ENCODE measurements around the gene EEF1A2.

EEF1A2 gene

DNA sequence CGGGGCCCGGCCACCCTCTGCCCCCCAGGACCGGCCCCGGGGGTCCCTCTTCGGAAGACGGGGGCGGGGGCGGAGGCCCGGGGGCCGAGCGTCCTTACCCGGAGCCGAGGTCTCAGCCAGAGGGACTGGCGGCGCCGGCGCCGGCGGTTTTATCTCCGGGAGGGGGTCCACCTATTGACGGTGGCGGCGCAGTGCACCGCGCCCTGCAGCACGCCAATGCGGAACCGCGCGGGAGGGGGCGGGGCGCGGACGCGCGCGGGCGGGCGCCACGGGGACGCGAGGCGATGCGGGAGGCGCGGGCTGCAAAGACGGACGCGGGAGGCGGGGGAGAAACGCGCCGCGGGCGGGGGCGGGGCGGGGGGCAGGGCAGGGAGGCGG lies at the start of gene EEF1A2:
Gene EEF1A2, minus strand, starts transcription at position 124 of the 378 bp plus-strand sequence. CDS start 1,320 bp downstream, outside the sequence.
- peak; percentile 46 for DNase-seq (ENCODE audit: low spot score)

DNA sequence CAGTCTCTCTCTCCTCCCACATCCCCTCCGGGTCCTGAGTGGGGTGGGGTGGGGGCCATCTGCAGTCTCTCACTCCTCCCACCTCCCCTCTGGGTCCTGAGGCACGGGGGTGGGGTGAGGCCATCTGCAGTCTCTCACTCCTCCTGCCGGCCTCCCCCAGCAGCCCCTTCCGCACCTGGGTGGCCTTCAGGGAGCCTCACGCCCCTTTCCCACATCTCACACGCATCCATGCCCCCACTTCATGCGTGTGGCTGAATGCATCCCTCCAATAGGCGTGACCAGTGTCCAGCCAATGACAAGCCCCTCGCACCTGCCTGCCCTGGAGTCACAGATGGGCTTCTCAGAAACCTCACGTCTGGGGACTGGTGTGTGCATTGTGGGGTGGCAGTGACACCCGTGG lies 49.7 kb upstream of the EEF1A2 start:
- DNase-seq (ENCODE audit: low spot score) = no peak

DNA sequence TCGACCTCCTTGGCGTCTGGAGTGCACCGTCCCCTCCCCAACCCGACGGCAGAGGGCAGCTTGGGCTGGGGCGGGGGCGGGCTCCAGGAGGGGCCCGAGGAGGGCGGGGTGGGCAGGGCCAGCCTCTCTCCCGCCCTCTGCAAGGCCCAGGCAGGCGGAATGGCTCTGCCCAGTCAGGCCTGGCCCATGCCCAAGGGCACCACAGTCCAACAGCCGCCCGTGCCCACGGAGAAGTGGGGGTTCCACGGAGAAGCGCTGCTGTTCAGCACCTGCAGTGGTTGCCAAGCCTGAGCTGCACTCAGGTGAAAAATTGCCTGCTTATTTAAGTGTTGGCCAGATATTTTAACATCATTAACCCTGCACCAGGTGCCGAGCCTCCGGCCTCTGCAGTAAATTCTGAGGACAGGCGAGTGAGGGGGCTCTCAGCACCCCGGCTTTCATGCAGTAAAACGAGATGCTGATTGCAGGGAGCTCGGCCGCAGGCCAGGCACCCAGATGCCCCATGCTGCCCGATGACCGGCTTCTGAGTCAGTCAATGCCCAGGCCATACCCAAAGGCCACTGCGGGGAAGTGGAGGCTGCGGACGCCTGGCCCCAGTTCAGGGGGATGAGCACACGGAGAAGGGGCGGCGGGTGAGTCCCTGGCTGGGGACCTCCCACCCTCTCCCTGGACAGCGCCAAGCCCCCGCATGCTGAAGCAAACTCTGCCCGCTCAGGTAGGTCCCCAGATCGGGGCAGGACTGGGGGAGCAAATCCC lies 49.0 kb upstream of the EEF1A2 start, which contains the start of gene SRMS:
Gene SRMS, minus strand, starts transcription at position 25 of the 756 bp plus-strand sequence. CDS start 286 bp downstream, outside the sequence.
- no peak for DNase-seq (ENCODE audit: low spot score)

DNA sequence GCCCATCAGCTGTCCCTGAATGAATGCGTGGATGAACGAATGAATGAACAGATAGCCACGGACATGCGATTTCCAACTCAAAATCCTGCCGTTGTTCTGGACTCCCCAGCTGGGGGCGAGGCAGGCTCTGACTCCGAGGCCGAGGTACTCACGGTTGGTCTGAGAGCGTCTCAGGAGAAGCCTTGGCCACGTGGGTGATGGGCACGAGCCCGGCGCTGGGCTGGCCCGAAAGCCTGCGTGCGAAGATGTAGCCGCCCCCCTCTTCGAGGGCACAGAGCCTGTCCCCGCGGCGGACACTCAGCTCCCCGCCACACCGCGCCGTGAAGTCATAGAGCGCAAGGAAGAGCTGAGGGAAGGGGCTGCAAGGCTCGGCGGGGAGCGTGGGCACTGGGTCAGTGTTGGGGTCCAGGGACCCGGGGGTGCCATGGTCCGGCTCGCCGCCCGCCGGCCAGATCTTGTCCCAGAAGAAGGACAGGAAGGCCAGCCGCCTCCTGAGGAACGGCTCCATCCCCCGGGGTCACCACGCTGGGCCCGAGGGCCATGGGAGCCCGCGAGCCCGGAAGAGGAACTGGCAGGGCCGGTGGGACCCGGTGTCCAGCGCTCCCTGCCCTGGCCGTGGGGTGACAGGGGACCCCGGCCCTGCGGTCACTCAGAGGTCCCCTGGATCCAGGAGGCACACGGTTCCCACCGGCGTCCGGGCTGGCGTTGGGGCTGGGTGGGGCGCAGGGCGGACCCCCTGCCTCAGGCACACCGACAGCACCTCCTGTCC lies 48.3 kb upstream of the EEF1A2 start:
- DNase-seq (ENCODE audit: low spot score) = no peak

DNA sequence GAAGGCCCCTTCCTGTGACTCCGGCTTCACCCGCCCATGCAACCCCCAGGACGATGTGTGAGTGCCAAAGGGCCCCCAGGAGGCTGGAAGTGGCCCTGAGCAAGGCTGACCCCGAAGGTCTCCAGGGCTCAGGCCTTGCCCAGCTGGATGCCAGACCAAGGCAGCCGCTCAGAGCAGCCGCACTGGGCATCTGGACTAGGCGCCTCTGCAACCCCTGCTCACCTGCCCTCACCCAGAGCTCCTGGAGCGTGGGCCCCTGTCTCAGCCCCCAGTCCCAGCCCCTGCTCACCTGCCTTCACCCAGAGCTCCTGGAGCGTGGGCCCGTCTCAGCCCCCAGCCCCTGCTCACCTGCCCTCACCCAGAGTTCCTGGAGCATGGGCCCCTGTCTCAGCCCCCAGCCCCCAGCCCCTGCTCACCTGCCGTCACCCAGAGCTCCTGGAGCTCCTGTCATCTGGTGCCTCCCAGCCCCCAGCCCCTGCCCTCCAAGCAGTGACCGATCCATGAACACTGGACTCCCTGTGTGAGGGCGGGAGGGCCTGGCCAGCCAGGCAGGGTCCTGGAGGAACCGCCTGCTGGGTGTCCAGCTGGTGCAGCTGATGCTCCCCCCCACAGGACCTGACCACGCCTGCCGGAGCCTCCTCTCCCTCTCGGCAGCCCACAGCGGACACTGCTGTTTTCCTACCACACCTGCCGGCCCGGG lies 47.5 kb upstream of the EEF1A2 start:
- no peak for DNase-seq (ENCODE audit: low spot score)

DNA sequence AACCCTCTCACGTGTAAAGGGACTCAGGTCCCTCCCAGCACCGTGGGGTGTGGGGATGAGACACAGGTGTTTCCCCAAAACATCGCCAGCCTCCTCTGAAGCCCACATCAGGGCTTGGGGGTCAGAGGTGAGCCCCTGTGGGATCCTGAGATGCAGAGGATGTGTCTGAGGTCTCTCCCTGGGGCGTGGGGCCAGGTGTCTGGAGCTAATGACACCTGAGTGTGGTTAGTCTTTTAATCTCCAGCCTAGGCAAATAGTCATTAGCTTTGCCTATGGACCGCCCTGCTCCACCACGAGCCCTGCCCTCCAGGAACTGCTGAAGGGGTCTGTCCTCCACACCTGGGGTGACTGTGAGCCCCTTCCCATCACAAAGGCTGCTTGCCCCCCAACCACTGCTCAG lies 46.9 kb upstream of the EEF1A2 start:
- no peak for DNase-seq (ENCODE audit: low spot score)

DNA sequence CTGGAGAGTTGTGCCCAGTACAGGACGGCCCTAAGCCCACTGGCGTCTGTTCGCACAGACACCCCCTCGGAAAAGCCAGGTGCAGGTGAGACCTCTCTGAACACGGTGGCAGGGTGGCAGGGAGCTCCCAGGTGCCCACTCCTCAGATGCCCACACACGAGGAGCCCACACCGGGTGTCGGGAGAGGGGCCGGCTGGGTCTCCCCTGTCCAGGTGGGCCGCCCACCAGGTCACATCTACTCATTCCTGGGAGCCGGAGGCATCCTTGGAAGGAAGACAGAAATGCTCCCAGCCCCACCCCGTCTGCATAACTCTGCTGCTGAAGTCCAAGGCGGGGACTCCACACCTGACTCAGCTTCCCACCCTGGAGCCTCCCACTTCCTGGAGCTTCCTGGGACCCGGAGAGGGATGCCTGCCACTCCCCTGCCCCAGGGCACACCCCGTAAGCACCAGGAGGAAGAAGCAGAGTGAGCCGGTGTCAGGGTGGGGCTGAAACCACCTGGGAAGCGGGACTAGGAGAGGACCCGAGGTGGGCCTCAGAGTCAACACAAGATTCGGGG lies 46.2 kb upstream of the EEF1A2 start:
- DNase-seq (ENCODE audit: low spot score) = no peak

DNA sequence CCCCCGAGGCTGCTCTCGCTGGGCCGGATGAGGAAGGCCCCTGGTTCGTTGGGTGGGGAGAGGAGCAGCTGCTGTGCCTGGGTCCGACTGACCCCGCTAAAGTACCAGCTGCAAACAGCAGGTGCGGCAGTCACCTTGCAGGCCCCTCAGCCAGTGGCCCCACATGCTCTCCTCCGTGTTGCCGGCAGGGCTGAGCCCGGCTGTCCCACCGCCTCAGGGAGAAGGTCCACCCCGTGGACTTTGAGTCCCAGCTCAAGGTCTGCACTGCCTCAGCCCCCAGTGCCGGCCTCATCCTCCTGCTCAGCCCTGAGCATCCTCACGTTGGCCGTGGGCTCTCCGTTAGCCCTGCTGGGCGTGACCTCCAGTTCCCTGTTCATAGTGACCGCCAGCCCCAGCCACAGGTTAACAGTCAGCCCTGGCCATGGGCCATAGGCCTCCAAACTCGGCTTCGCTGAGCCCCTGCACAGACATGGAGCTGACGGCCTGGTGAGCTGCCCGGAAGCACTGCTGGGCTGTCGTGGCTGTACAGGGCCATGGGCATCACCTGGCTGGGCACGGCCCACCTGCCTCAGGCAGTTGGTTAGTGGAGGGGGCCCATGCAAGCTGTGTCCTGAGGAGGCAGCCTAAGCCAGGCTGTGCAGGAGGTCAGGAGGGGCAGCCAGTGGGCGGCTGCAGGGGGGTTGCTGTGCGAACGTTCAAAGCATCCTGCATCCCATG lies 45.5 kb upstream of the EEF1A2 start:
- DNase-seq (ENCODE audit: low spot score) = no peak

DNA sequence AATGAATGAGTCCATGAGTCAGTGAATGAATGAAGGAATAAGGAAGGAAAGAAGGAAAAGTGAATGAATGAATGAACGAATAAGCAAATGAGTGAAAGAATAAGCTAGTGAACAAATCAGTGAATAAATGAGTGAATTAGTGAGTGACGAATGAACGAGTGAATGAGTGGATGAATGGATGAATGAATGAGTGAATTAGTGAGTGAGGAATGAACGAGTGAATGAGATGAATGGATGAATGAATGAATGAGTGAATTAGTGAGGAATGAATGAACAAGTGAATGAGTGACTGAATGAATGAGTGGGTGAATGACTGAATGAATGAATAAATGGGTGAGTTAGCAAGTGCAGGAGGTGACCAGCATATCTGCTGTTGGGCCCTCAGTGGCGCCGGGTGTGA lies 44.9 kb upstream of the EEF1A2 start:
- no peak for DNase-seq (ENCODE audit: low spot score)

DNA sequence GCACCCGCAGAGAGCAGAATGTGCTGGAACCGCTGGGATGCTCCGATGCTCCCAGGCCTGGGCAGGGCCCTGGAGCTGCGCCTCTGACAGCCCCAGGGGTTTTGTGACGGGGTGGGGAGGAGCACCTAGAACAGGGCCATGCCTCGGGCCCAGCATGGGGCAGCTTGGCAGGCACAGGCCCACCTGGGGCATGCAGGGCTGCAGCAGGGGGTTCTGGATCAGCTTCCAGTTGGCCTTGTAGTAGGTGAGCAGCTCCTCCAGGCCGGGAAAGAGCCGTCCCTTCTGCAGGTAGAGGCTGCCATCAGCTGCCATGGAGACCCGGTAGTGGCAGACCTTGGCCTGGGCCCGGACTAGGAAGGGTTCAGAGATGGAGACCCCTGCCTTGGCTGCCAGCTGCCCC lies 44.2 kb upstream of the EEF1A2 start:
- no peak for DNase-seq (ENCODE audit: low spot score)

DNA sequence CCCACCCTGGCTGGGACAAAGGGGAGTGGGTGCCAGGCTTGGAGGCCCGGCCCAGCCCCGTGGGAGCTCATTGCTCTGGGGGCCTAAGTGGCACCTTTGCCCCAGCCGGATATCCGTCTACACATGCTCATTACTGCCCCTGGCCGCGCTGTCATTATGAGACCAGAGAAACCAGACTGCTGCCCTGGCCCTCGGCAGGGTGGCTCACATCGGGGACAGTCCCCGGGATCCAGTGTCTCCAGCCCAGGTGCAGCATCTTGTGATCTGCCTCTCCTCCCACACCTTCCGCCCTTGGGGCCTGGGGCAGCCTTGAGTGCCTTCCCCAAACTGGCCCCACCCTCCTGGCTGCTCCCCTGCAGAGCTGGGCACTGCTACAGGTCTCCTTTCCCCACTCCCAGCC lies 43.8 kb upstream of the EEF1A2 start:
- no peak for DNase-seq (ENCODE audit: low spot score)

DNA sequence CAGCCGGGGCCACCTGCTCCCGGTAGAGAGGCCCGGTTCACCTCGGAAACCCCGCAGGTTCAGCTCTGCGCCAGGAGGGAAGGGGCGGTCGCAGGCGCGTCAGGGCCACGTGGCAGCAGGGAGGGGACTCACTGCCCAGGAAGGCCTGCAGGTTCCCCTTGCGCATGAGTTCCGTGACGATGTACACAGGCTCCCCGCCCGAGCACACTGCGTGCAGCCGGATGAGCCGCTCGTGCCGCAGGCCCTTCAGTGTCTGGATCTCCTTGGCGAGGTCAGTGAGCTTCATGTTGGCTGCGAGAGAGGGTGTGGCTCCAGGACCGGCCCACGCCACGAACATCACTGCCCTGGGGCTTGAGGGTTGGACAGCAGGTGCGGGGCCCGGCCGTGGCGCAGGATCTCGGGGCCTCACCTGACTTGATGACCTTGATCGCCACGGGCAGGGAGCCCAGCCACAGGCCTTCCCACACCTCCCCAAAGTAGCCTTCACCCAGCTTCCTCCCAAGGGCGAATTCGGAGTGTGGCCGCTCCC lies 43.2 kb upstream of the EEF1A2 start:
- DNase-seq (ENCODE audit: low spot score) = no peak

DNA sequence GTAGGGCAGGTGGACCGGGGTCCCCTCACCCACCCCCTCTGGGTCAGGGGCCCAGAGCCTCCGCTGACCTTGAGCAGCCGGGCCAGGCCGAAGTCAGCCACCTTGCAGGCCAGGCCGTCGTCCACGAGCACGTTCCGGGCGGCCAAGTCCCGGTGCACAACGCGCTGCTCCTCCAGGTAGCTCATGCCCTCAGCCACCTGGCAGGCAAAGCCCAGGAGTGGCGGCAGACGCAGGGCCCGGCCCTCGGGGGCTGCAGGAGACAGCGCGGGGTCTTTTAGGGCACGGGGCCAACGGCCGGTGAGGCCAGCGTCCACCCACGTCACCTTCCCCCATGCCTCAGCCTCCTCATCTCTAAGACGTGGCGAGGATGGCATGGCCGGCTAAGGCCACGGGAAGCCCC lies 42.5 kb upstream of the EEF1A2 start:
- DNase-seq (ENCODE audit: low spot score) = no peak

DNA sequence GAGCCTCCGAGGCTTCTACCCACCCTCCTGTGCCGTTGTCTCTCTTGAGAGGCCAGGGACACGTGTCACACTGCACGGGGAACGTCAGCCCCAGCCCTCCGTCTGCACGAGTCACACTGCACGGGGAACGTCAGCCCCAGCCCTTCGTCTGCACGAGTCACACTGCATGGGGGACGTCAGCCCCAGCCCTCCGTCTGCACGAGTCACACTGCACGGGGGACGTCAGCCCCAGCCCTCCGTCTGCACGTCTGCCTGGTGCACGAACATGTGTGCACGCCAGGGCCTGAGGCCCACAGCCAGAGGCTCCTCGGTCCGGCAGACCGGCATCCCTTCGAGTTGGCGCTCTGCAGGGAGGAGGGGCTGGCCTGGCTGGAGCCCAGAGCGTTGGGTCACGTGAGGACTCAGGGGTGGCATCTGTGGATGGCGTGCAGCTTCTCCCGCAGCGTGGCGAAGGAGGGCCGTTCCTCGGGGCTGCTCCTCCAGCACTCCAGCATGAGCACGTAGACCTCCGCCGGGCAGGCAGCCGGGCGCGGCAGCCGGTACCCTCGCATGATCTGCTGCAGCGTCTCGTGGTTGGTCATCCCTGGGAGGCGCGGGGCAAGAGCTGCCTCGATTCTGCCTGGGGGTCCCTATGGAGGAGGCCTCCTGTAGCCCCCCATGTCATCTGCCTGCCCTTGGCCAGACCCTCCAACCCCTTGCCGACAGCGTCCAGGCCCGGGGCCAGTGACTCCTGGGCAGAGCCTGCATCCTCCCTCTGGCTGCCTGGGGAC lies 41.7 kb upstream of the EEF1A2 start:
- no peak for DNase-seq (ENCODE audit: low spot score)

DNA sequence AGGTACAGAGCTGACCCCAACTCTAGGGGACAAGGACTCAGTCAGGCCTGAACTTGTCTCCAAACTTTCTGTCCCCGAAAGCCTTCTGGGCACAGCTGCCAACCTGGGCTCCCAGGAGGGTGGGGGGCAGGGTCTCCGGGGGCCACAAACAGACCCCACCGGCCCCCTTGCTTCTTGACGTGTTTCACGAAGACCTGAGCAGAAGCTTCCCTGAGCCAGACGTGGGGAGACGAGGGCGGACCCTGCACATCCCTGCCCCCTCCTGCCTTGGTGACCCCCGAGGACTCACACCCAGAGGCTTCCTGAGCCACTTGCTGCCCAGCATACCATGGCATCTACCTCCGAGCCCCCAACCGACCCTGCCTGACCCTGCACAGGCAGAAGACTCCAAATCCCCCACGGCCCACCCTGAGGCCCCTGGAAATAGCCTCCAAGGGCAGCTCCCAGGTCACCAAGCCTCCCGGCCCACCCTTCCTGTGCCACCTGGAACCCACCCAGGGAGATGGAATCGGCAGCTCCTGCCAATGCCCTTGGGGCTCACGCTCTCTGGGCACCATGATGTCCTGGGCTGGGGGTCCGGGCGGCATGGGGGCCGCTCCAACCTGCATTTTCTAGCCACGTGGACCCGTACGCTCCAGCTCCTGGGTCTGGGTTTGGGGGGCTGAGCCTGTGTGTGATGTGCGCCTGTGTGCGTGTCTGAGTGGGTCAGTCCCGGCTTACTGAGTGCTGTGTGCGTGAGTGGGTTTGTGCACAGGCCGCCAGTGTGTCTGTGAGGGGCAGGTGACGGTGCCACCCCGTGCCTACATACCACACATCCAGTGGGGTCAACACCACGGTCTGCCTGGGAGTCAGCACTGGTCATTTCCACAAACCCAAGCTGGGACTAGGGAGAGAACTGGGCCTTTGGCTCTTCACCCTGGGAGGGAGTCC lies 40.8 kb upstream of the EEF1A2 start:
- no peak for DNase-seq (ENCODE audit: low spot score)

DNA sequence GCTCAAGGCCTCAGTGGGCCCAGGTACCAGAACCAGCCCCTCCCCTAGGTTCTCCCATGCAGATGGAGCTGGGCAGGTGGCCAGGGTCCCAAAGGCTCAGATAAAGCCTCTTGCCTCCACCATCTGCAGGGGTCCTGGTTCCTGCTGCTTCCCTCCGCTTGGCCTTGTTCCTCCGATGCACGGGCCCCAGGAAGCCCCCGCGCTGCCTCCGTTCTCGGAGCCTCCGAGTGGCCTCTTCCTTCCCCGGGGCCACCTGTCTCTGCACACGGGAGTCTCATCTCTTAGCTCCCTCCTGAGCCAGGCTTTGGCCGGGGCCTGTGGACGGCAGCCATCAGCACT lies 40.2 kb upstream of the EEF1A2 start:
- DNase-seq (ENCODE audit: low spot score) = no peak

DNA sequence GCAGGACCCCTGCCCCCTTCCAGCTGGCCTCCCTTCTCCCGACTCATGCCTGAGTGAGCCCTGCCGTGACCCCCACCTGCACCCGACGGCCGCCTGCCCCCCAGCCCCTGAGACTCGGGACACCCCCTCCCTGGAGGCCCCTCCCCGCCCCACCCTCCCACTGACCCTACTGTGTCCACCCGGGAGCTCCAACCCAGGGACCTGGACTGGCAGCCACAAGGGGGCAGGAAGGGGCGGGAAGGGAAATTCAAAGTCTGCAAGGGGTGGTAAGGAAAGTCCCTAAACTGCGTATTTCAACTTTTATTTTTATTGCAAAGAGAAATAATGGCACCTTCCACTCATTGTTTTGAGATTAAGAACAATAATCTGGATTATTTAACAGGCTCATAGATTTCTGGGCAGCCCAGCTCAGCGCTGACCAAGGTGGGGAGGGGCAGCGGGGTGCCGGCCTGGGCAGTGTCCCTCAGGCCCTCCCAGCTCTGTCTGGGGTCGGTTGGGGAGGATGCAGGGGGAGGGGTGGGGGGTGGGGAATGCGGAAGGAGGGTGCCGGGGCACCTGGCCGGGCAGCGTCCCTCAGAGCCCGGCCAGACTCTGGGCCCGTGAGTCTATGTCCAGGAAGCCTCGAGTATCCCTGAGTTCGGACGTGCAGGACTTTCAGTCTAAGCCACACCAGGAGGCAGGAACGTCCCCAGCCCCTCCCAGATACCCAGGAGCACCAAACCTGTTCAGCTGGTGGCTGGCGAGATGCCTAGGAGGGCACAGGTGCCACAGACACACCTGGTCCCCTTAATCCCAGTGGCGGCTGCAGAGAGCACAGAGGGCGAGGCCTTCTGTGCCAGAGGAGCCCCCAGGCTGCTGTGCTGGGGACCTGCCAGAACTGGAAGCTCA lies 39.6 kb upstream of the EEF1A2 start:
- DNase-seq (ENCODE audit: low spot score) = peak; percentile 46

DNA sequence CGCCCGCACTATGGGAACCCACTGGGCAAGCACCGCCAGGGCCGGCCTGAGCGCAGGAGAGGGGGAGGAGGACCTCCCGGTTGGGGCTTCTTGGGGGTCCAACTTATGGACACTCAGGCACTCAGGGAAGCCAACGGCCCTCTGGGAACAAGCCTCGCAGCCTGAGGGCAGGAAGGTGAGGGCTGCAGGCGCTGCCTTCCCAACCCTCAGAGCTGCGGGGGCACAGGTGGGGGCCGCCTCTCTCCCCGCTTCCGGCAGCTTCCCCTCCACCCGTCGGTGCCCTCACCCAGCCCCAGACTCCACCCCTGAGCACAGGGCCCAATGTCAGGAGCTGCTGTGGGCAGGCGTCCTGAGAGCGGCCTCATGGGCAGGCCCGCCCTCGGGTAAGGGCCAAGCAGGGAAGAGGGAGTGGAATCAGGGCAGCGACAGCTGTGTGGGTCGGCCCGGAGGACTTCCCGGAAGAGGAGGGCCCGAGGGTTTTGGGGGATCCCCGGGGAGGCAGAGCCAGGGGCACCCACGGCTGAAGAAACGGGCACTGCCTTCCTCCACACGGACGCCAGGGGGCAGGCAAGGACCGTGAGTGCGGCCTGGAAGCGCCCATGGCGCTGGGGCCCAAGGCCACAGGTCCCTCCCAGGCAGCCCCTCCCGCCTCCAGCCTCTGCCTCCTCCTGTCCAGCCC lies 38.8 kb upstream of the EEF1A2 start:
- peak; percentile 96 for DNase-seq (ENCODE audit: low spot score)

Data from CD4-positive, alpha-beta T cell treated with Interleukin-2 at 100 ng/mL for 4 hours (primary cell).